MM.1S (cell line): Measurements from ENCODE around the gene NPR3.

Experiments
- DNase-seq: peaks from one replicate; pipeline ENCODE4 v3.0.0-alpha.2; 2015
- H2AFZ ChIP-seq: fragments of 300-600 bp; sonication (generic); 2 replicates; pipeline ENCODE4 v1.6.0; 2016; ENCODE audit warnings: antibody characterized with exemption, low read length
- H3F3A ChIP-seq: fragments of 300-600 bp; sonication (generic); 2 replicates; pipeline ENCODE4 v1.6.1; 2016; ENCODE audit warnings: mild to moderate bottlenecking, antibody characterized with exemption, low read length, moderate library complexity, mixed read lengths; ENCODE audit not compliant: insufficient read depth
- H3K27ac ChIP-seq: fragments of 300-600 bp; sonication (generic); 2 replicates; pipeline ENCODE4 v1.5.1; 2016; ENCODE audit warnings: mild to moderate bottlenecking, low read length
- H3K27me3 ChIP-seq: fragments of 300-600 bp; sonication (generic); replicated peaks from 2 replicates; pipeline ENCODE4 v1.6.0; 2016; ENCODE audit warnings: low read length; ENCODE audit not compliant: insufficient read depth
- H3K36me3 ChIP-seq: fragments of 300-600 bp; sonication (generic); replicated peaks from 2 replicates; pipeline ENCODE4 v1.6.1; 2016; ENCODE audit warnings: mild to moderate bottlenecking, low read length, mixed read lengths; ENCODE audit not compliant: insufficient read depth
- H3K4me1 ChIP-seq: fragments of 300-600 bp; sonication (generic); 2 replicates; pipeline ENCODE4 v1.6.1; 2016; ENCODE audit warnings: low read length, mixed read lengths
- H3K4me2 ChIP-seq: fragments of 300-600 bp; sonication (generic); 2 replicates; pipeline ENCODE4 v1.6.0; 2016; ENCODE audit warnings: low read depth, low read length
- H3K4me3 ChIP-seq: fragments of 300-600 bp; sonication (generic); 2 replicates; pipeline ENCODE4 v1.5.1; 2016; ENCODE audit warnings: low read length, mixed read lengths
- H3K79me2 ChIP-seq: fragments of 300-600 bp; sonication (generic); 2 replicates; pipeline ENCODE4 v1.6.1; 2016; ENCODE audit warnings: mixed run types, low read length, mixed read lengths
- H3K9ac ChIP-seq: fragments of 300-600 bp; sonication (generic); 2 replicates; pipeline ENCODE4 v1.6.1; 2016; ENCODE audit warnings: low read length, mixed read lengths
- H3K9me2 ChIP-seq: fragments of 300-600 bp; sonication (generic); replicated peaks from 2 replicates; pipeline ENCODE4 v1.6.1; 2016; ENCODE audit warnings: mild to moderate bottlenecking, low read length, mixed read lengths; ENCODE audit not compliant: insufficient read depth
- H3K9me3 ChIP-seq: fragments of 300-600 bp; sonication (generic); replicated peaks from 2 replicates; pipeline ENCODE4 v1.6.1; 2016; ENCODE audit warnings: mild to moderate bottlenecking, low read length, mixed read lengths; ENCODE audit not compliant: insufficient read depth
- H4K20me1 ChIP-seq: fragments of 300-600 bp; sonication (generic); 2 replicates; pipeline ENCODE4 v1.6.1; 2016; ENCODE audit warnings: mild to moderate bottlenecking, low read length, moderate library complexity, mixed read lengths; ENCODE audit not compliant: insufficient read depth
- EZH2 ChIP-seq: fragments of 300-600 bp; sonication (generic); optimal IDR thresholded peaks from 2 replicates; pipeline ENCODE3; 2017; ENCODE audit warnings: low read depth, mild to moderate bottlenecking, antibody characterized with exemption, low read length, mixed read lengths
- EZH2phosphoT487 ChIP-seq: fragments of 300-600 bp; sonication (generic); IDR thresholded peaks from 2 replicates; pipeline ENCODE4 v1.6.1; 2018; ENCODE audit warnings: antibody characterized with exemption, low read length
- TF ChIP-seq, protein P1 (sequence below): fragments of 300-600 bp; sonication (generic); IDR thresholded peaks from 2 replicates; pipeline ENCODE4 v1.5.1; 2016; ENCODE audit warnings: antibody characterized with exemption, low read length, mixed read lengths

The NPR3 gene

DNA sequence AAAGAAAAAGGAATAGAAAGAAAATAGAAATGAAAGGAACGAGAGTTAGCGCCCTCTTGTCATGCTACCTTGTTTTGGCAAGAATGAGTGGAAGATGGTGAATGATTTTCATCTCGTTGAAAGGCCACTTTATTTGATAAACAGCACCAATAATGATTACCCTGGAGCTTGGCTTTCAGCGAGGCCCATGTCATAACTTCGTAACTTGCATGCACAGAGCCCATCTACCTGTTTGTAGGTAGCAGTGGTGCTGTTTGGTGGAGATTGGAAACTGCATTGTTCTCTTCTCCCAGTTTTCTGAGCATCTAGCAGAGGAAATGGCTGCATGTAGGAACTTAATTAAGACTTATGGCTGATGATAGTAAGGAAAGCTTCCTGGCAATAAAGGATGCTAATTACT, 59.3 kb downstream of the NPR3 start:
- Histone ChIP-seq H3K36me3 (no peaks in the 10 kb centered on the region), H4K20me1 (no peaks in the 10 kb centered on the region), H3K9me2 (no peaks in the 10 kb centered on the region), H3K9ac (no peak overlapping the region), H3F3A (no peaks in the 10 kb centered on the region), H3K4me3 (no peak overlapping the region), H3K27ac (no peak overlapping the region), H3K9me3 (no peaks in the 10 kb centered on the region), H2AFZ (no peak overlapping the region), H3K4me1 (no peaks in the 10 kb centered on the region), H3K27me3 (no peaks in the 10 kb centered on the region), H3K79me2 (no peaks in the 10 kb centered on the region), H3K4me2 (no peak overlapping the region)
- TF ChIP-seq, protein P1, sequence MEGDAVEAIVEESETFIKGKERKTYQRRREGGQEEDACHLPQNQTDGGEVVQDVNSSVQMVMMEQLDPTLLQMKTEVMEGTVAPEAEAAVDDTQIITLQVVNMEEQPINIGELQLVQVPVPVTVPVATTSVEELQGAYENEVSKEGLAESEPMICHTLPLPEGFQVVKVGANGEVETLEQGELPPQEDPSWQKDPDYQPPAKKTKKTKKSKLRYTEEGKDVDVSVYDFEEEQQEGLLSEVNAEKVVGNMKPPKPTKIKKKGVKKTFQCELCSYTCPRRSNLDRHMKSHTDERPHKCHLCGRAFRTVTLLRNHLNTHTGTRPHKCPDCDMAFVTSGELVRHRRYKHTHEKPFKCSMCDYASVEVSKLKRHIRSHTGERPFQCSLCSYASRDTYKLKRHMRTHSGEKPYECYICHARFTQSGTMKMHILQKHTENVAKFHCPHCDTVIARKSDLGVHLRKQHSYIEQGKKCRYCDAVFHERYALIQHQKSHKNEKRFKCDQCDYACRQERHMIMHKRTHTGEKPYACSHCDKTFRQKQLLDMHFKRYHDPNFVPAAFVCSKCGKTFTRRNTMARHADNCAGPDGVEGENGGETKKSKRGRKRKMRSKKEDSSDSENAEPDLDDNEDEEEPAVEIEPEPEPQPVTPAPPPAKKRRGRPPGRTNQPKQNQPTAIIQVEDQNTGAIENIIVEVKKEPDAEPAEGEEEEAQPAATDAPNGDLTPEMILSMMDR = no peak
- no peak for TF ChIP-seq EZH2phosphoT487
- TF ChIP-seq EZH2 = no peak
- no peak for DNase-seq

GRCh38 chr5:32771037-32771436, 59.9 kb downstream of the NPR3 start:
- Histone ChIP-seq H3K27ac (no peak overlapping the region), H3K9me3 (no peaks in the 10 kb centered on the region), H3F3A (no peaks in the 10 kb centered on the region), H3K9ac (no peak overlapping the region), H4K20me1 (no peaks in the 10 kb centered on the region), H3K4me2 (no peak overlapping the region), H3K27me3 (no peaks in the 10 kb centered on the region), H3K4me1 (no peaks in the 10 kb centered on the region), H3K9me2 (no peaks in the 10 kb centered on the region), H3K4me3 (no peak overlapping the region), H2AFZ (no peak overlapping the region), H3K36me3 (no peaks in the 10 kb centered on the region), H3K79me2 (no peaks in the 10 kb centered on the region)
- no peak for DNase-seq
- TF ChIP-seq, protein P1 = no peak
- TF ChIP-seq EZH2phosphoT487 (no peak), EZH2 (no peak)

- Histone ChIP-seq H3K9me2 (no peaks in the 10 kb centered on the region), H3K4me1 (no peaks in the 10 kb centered on the region), H3K27ac (no peak overlapping the region), H3F3A (no peaks in the 10 kb centered on the region), H3K9me3 (no peaks in the 10 kb centered on the region), H3K9ac (no peak overlapping the region), H4K20me1 (no peaks in the 10 kb centered on the region), H3K4me3 (no peak overlapping the region), H3K4me2 (no peak overlapping the region), H3K27me3 (no peaks in the 10 kb centered on the region), H3K36me3 (no peaks in the 10 kb centered on the region), H3K79me2 (no peaks in the 10 kb centered on the region), H2AFZ (no peak overlapping the region)
- TF ChIP-seq EZH2 (no peak), EZH2phosphoT487 (no peak)
- TF ChIP-seq, protein P1 = no peak
- DNase-seq = no peak
These were observed 62.8 kb downstream of the NPR3 start for GRCh38 chr5:32773944-32774343.
